Small intestine (tissue), 7 donors: ENCODE data around the gene MYBBP1A. TPM values are rescaled to one million over a fixed set of nuclear protein-coding genes. Genes with fewer than 3 reads are reported as not detected.
"Not testable (repeated sequence)": the region's sequence is repeated elsewhere in the genome, so short reads cannot be mapped to it uniquely, and the experiment has no call there.

ENCODE experiments used
- DNase-seq, 2 donors: peaks; one replicate each; pipeline versions ENCODE4 v3.0.0 to v3.0.0-alpha.2; 2013
- FAIRE-seq: peaks from 2 replicates; lab custom pipeline; 2012; peaks lifted over from hg19 to GRCh38; lab: Jason Lieb, UNC
- H3K27ac ChIP-seq, 3 donors: one replicate each; pipeline ENCODE4 v1.5.1; 2013; ENCODE audit warnings: low read length in 2 of 3, mild to moderate bottlenecking in 2 of 3, control low read depth in 1 of 3, inconsistent platforms in 1 of 3, low read depth in 1 of 3, moderate library complexity in 1 of 3
- H3K27me3 ChIP-seq, 3 donors: one replicate each; pipeline ENCODE4 v1.6.1; 2013; ENCODE audit warnings: low read length in 3 of 3, inconsistent platforms in 1 of 3; ENCODE audit not compliant: control insufficient read depth in 3 of 3, insufficient read depth in 3 of 3
- H3K36me3 ChIP-seq, 3 donors: one replicate each; pipeline ENCODE4 v1.6.1; 2013; ENCODE audit warnings: low read length in 3 of 3, inconsistent platforms in 1 of 3, low read depth in 1 of 3, mild to moderate bottlenecking in 1 of 3, moderate library complexity in 1 of 3; ENCODE audit not compliant: control insufficient read depth in 3 of 3, insufficient read depth in 2 of 3
- H3K4me1 ChIP-seq, 3 donors: one replicate each; pipeline ENCODE4 v1.6.1; 2013; ENCODE audit warnings: low read length in 2 of 3, inconsistent platforms in 1 of 3, low read depth in 1 of 3, mild to moderate bottlenecking in 1 of 3, moderate library complexity in 1 of 3; ENCODE audit not compliant: control insufficient read depth in 3 of 3, insufficient read depth in 2 of 3
- H3K4me3 ChIP-seq, 3 donors: one replicate each; pipeline ENCODE4 v1.5.1; 2013; ENCODE audit warnings: low read length in 3 of 3, control low read depth in 1 of 3, inconsistent platforms in 1 of 3, low read depth in 1 of 3, mild to moderate bottlenecking in 1 of 3, moderate library complexity in 1 of 3
- H3K9me3 ChIP-seq, 2 donors: one replicate each; pipeline ENCODE4 v1.6.1; 2013; ENCODE audit warnings: low read depth in 1 of 2, low read length in 1 of 2; ENCODE audit not compliant: control insufficient read depth in 2 of 2, insufficient read depth in 1 of 2
- WGBS, 3 donors: extraction: QIAGEN DNeasy Blood & Tissue Kit; methylation state at CpG; one replicate each; pipeline ENCODE4 v1.1.7; 2013; 5-methylcytosine and 5-hydroxymethylcytosine counted together
- polyA plus RNA-seq, 4 donors: library from polyadenylated mRNA; stranded (reverse) in 3 of 4; unstranded in 1 of 4; fragments of 200-250 nt in 3 of 4; fragments of 120-200 nt in 1 of 4; gene quantifications; one replicate each; pipeline versions ENCODE4 v1.2.1 to v1.2.3, GENCODE V29; 2013
- donor health status: healthy with polysubstance abuse.
- donor health status: control.
- donor health status: control.
- donor health status: Bipolar disorder and iron deficiency.
- donor health status: healthy.

Gene MYBBP1A
- polyA plus RNA-seq, 4 donors, result 15.0 to 43.5 (median 25.1) TPM

DNA sequence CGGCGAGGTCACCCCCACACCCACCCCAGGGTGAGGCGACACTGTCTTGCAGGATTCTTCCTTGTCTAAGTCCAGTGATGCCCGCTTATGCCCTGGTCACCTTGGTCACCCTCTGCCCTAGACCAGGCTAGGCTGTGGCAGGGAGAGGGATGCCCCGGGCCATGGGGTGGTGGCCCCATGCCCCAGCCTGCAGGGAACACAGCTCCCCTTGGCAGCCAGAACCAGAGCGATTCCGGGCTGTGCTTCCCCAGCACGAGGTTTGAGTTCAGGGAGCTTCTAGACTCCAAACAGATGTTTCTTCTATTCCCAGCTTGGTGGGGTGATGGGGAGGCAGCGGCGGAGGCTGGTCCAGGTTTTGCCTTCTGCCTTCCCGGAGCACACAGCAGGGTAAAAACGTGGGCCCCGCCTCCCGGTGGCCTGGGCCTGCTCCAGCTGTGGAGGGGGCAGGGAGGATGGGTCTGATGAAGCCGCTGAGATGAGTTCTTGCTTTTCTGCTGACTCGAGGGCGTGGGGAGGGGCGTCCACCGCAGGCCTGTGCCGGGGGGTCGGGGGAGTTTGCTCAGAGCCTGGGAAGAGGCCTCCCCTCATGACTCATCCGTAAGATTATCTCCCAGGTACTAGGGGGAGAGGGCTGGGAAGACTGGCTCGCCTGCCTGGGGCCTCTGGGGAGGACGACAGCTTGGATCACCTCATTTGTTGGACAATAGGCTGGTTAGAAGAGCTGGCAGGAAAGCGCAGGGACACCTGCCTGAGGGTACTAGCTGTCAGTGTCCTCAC, 44.5 kb upstream of the MYBBP1A start:
- H3K27me3 ChIP-seq, result no peaks in the 10 kb centered on the region
- peak overlapping the region in 2 of 3 donors; percentile 55 for H3K27ac ChIP-seq
- peaks cover 0 to 31% (median 0%) of the 10 kb centered on the region in 3 donors for H3K4me1 ChIP-seq
- DNase-seq (peak in 1 of 2 donors; percentile 71), FAIRE-seq (no peak)
- 52 to 59% (median 54%) methylated on average over 24 to 25 of the region's 25 CpGs for WGBS, 3 donors
- peaks cover 0 to 47% (median 0%) of the 10 kb centered on the region in 3 donors for H3K36me3 ChIP-seq
- H3K9me3 ChIP-seq, result no peaks in the 10 kb centered on the region
- no peak overlapping the region for H3K4me3 ChIP-seq

DNA sequence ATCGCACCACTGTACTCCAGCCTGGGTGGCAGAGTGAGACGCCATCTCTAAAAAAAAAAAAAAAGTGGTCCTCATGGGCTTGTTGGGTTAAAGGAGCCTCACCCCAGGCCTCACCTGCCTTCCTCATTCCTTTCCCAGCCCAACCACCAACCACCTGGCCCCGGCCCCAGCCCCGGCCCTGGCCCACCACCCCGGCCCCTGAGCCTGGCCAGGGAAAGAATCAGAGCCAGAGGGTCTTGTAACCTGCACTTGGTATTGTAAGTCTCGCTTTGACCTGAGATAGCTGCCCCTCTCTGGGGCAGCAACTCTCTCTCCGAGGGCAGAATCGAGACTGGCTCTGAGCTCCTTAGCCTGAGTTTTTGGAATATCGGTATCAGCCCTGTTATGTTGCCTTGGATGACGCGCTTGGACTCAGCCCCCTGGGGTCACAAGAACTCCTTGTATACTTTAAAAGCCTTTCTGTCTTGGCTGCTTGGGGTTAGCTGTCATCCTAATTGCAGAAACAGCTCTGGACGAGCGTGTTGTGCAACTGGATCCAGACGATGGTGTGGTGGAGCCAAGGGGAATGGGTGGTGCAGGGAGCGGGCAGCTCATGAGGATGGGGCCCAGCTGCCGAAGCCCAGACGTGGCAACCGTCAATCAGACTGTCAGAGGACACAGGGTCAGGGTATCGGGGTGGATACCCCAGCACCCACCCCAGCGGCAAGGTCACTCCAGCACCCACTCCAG, 43.8 kb upstream of the MYBBP1A start:
- Histone ChIP-seq H3K27me3 (no peaks in the 10 kb centered on the region), H3K4me3 (no peak overlapping the region), H3K4me1 (peaks cover 0 to 35% (median 0%) of the 10 kb centered on the region in 3 donors), H3K27ac (peak overlapping the region in 2 of 3 donors; percentile 4 to 55), H3K9me3 (no peaks in the 10 kb centered on the region), H3K36me3 (peaks cover 0 to 47% (median 0%) of the 10 kb centered on the region in 3 donors)
- DNase-seq (peak in 1 of 2 donors; percentile 27), FAIRE-seq (no peak)
- WGBS, 3 donors, result 79 to 87% (median 84%) methylated on average over 18 to 20 of the region's 20 CpGs

DNA sequence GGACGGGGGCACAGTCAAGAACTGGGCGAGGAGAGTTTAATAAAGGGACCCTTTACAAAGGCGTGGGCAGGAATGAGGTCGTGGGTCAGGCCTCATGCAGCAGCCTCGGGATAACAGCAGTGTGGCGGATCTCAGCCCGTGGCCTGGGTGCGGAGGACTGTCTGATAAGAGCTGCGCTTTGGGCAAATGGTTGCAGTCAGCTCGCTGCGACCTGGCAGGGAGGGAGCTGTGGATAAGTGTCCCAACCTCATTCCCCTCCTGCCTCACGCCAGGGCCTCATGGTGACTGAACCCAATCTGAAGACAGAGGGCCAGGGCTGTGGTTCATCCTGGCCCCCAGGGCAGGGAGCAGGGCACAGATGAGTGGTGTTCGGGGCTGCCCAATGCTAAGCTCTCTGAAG, 42.8 kb upstream of the MYBBP1A start:
- Histone ChIP-seq H3K9me3 (no peaks in the 10 kb centered on the region), H3K4me3 (no peak overlapping the region), H3K27me3 (no peaks in the 10 kb centered on the region), H3K36me3 (peaks cover 0 to 56% (median 0%) of the 10 kb centered on the region in 3 donors), H3K27ac (no peak overlapping the region), H3K4me1 (peaks cover 0 to 35% (median 0%) of the 10 kb centered on the region in 3 donors)
- DNase-seq (no peak), FAIRE-seq (no peak)
- WGBS, 3 donors, result 68 to 82% (median 70%) methylated on average over 13 of the region's 13 CpGs

DNA sequence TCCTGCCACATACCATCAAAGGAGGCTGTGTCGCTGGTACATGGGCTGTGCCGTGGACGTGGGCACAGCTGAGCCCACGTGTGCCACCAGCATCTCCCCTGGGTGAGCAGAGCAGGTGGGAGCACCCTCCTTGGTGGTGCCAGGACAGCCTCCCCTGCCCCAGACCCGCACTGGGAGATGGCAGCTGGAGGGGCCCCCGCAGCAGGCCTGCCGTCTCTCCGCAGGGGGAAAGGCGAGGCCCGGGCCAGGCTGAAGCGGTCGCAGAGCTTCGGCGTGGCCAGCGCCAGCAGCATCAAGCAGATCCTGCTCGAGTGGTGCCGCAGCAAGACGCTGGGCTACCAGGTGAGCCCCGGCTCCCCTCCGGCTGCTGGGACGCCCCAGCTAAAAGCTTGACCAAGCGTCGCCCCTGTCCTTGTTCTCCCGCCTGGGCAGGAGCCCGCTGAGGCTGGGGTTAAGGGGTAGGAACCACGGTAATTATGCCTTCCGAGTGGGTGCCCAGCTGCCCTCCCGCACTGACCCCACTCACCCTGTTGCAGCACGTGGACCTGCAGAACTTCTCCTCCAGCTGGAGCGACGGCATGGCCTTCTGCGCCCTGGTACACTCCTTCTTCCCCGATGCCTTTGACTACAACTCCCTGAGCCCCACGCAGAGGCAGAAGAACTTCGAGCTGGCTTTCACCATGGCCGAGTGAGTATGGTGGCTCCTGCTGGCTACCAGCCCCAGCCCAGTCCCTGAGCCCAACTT, 41.6 kb upstream of the MYBBP1A start:
- no peak for DNase-seq
- FAIRE-seq, result no peak
- H3K9me3 ChIP-seq, result no peaks in the 10 kb centered on the region
- no peak overlapping the region for H3K4me3 ChIP-seq
- H3K27ac ChIP-seq, result no peak overlapping the region
- 93 to 95% (median 94%) methylated on average over 34 to 36 of the region's 36 CpGs for WGBS, 3 donors
- no peaks in the 10 kb centered on the region for H3K27me3 ChIP-seq
- H3K36me3 ChIP-seq, result peaks cover 0 to 59% (median 0%) of the 10 kb centered on the region in 3 donors
- H3K4me1 ChIP-seq, result peaks cover 0 to 35% (median 0%) of the 10 kb centered on the region in 3 donors

DNA sequence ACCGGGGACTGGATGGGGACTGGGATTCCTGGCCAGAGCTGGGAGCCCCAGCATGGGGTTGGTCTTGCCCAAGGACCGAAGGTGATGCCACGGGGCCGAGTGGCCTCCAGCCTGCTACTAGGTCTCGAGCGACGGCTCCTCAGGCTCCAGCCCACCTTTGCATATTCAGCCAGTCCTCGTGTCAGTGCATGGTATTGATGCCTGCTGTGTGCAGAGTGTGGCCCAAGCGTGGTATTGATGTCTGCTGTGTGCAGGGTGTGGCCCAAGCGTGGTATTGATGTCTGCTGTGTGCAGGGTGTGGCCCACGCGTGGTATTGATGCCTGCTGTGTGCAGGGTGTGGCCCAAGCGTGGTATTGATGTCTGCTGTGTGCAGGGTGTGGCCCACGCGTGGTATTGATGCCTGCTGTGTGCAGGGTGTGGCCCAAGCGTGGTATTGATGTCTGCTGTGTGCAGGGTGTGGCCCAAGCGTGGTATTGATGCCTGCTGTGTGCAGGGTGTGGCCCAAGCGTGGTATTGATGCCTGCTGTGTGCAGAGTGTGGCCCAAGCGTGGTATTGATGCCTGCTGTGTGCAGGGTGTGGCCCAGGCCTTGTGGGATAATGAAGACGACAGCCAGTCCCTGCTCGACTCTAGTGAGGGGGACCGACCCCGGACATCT, 40.6 kb upstream of the MYBBP1A start:
- not testable (repeated sequence) for DNase-seq, H3K27me3 ChIP-seq, FAIRE-seq, H3K9me3 ChIP-seq, H3K27ac ChIP-seq, H3K4me3 ChIP-seq
- Histone ChIP-seq H3K36me3 (peaks cover 0 to 60% (median 0%) of the 10 kb centered on the region in 3 donors), H3K4me1 (peaks cover 0 to 32% (median 0%) of the 10 kb centered on the region in 3 donors)
- WGBS, 3 donors, result 78 to 84% (median 81%) methylated on average over 19 to 23 of the region's 23 CpGs

DNA sequence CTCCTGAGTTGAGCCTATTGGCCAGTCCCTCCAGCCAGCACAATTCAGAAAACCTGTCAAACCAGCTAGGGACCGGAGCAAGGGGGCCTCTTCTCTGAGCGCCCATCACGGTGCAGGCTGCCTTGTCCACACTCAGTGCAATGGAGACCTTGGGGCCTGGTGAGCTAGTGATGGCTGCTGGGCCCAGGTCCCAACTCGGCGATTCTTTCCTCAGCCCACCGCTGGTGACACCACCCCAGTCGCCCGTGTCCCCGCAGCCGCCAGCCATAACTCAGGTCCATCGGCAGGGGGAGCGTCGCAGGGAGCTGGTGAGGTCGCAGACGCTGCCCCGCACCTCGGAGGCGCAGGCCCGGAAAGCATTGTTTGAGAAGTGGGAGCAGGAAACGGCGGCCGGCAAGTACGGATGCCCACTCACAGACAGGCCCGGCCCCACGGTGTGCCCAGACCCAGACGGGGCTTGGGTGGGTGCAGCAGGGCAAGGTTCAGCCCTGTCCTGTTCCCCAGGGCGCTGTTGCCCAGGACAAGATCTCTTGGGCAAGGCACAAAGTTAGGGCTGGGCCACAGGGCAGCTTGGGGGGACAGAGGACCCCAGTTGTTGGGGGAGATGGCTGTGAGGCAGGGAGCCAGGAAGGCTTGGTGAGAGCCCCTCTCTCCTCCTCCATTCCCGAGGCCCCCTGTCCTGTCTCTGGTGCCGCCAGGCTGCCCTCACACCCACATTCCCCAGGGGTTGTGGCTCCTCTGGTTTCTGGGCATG, 39.9 kb upstream of the MYBBP1A start:
- DNase-seq (peak; percentile 47 to 73), FAIRE-seq (no peak)
- Histone ChIP-seq H3K27me3 (no peaks in the 10 kb centered on the region), H3K36me3 (peaks cover 0 to 58% (median 0%) of the 10 kb centered on the region in 3 donors), H3K4me1 (peaks cover 0 to 25% (median 0%) of the 10 kb centered on the region in 3 donors), H3K4me3 (no peak overlapping the region), H3K27ac (no peak overlapping the region), H3K9me3 (no peaks in the 10 kb centered on the region)
- 20 to 36% (median 22%) methylated on average over 29 of the region's 29 CpGs for WGBS, 3 donors

DNA sequence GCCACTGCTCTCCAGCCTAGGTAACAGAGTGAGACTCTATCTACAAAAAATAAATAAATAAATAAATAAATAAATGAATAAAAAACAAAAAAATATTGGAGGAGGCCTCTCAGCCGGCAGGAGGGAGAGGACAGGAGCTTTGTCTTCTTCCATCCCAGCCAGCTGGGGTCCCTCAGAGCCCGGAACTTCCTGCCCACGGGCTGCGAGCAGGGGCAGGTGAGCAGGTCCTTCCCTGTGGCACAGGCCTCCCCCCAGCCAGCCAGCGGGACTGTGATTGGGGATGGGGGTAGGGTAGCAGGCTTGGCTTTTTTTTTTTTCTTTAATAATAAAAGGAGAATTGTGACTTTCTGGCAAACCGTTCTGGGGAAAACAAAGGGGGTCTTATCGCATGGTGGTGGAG, 39.2 kb upstream of the MYBBP1A start:
- H3K27me3 ChIP-seq, result no peaks in the 10 kb centered on the region
- no peak for FAIRE-seq
- no peak for DNase-seq
- no peak overlapping the region for H3K4me3 ChIP-seq
- no peaks in the 10 kb centered on the region for H3K9me3 ChIP-seq
- 84 to 90% (median 88%) methylated on average over 7 of the region's 7 CpGs for WGBS, 3 donors
- H3K27ac ChIP-seq, result no peak overlapping the region
- H3K4me1 ChIP-seq, result peaks cover 0 to 18% (median 0%) of the 10 kb centered on the region in 3 donors
- H3K36me3 ChIP-seq, result peaks cover 0 to 56% (median 0%) of the 10 kb centered on the region in 3 donors
